Mesenchymal stem cell (in vitro differentiated cells and primary cell): ENCODE data around the gene LZTS2.
A peak's percentile ranks its signal among the peaks of the same experiment; 100 is the strongest.

Experiments
- DNase-seq: peaks from one replicate; pipeline ENCODE4 v3.0.0-alpha.2; 2013
- H2AFZ ChIP-seq: one replicate; pipeline ENCODE4 v1.6.1; 2013; ENCODE audit warnings: low read depth, mild to moderate bottlenecking, control low read depth, inconsistent platforms, low read length, moderate library complexity
- H2AK5ac ChIP-seq: 2 replicates; pipeline ENCODE4 v1.6.1; 2013; ENCODE audit warnings: low read length, moderate library complexity, mild to moderate bottlenecking, inconsistent platforms; ENCODE audit not compliant: severe bottlenecking
- H2BK120ac ChIP-seq: one replicate; pipeline ENCODE4 v1.6.1; 2013; ENCODE audit warnings: low read depth, mild to moderate bottlenecking, inconsistent platforms, low read length, moderate library complexity
- H2BK12ac ChIP-seq, 2 experiments: one replicate each; pipeline ENCODE4 v1.6.1; 2013; ENCODE audit warnings: inconsistent platforms in 2 of 2, low read length in 2 of 2, mild to moderate bottlenecking in 2 of 2, moderate library complexity in 2 of 2, control low read depth in 1 of 2
- H2BK15ac ChIP-seq: one replicate; pipeline ENCODE4 v1.6.1; 2013; ENCODE audit warnings: mild to moderate bottlenecking, low read depth, inconsistent platforms; ENCODE audit not compliant: poor library complexity, severe bottlenecking
- H2BK5ac ChIP-seq: 2 replicates; pipeline ENCODE4 v1.6.1; 2013; ENCODE audit warnings: low read depth, mild to moderate bottlenecking, low read length, control low read depth, inconsistent platforms; ENCODE audit not compliant: poor library complexity, severe bottlenecking
- H3K14ac ChIP-seq, 2 experiments: one replicate each; pipeline ENCODE4 v1.6.1; 2013; ENCODE audit warnings: inconsistent platforms in 2 of 2, low read length in 2 of 2, control low read depth in 1 of 2, mild to moderate bottlenecking in 1 of 2, moderate library complexity in 1 of 2
- H3K18ac ChIP-seq, 2 experiments: one replicate each; pipeline ENCODE4 v1.6.1; 2013; ENCODE audit warnings: inconsistent platforms in 2 of 2, low read length in 2 of 2, control low read depth in 1 of 2, low read depth in 1 of 2, mild to moderate bottlenecking in 1 of 2
- H3K23ac ChIP-seq, 2 experiments: one replicate each; pipeline ENCODE4 v1.6.1; 2013; ENCODE audit warnings: inconsistent platforms in 2 of 2, low read length in 2 of 2, mild to moderate bottlenecking in 2 of 2, moderate library complexity in 2 of 2, control low read depth in 1 of 2
- H3K27ac ChIP-seq: 2 replicates; pipeline ENCODE4 v1.5.1; 2013; ENCODE audit warnings: mild to moderate bottlenecking, moderate library complexity, low read length, control low read depth, inconsistent platforms; ENCODE audit not compliant: poor library complexity, severe bottlenecking
- H3K27me3 ChIP-seq, 2 experiments: 2 replicates each; pipeline versions ENCODE4 v1.6.1 to v1.7.0; 2013; ENCODE audit warnings: low read length in 2 of 2, mild to moderate bottlenecking in 2 of 2, moderate library complexity in 2 of 2, control low read depth in 1 of 2, inconsistent platforms in 1 of 2; ENCODE audit not compliant: control insufficient read depth in 1 of 2, insufficient read depth in 1 of 2
- H3K36me3 ChIP-seq, 2 experiments: 2 replicates each; pipeline versions ENCODE4 v1.6.1 to v1.7.0; 2013; ENCODE audit warnings: low read length in 2 of 2, control low read depth in 1 of 2, inconsistent platforms in 1 of 2, low read depth in 1 of 2, mild to moderate bottlenecking in 1 of 2; ENCODE audit not compliant: insufficient read depth in 2 of 2, control insufficient read depth in 1 of 2
- H3K4ac ChIP-seq, 2 experiments: one replicate each; pipeline ENCODE4 v1.6.1; 2013; ENCODE audit warnings: inconsistent platforms in 2 of 2, low read length in 2 of 2, mild to moderate bottlenecking in 2 of 2, moderate library complexity in 2 of 2, control low read depth in 1 of 2, low read depth in 1 of 2
- H3K4me1 ChIP-seq: 2 replicates; pipeline ENCODE4 v1.6.1; 2013; ENCODE audit warnings: low read depth, low read length, control low read depth; ENCODE audit not compliant: control insufficient read depth, insufficient read depth
- H3K4me2 ChIP-seq: 2 replicates; pipeline ENCODE4 v1.6.1; 2013; ENCODE audit warnings: low read length, mild to moderate bottlenecking, inconsistent platforms; ENCODE audit not compliant: poor library complexity, severe bottlenecking
- H3K4me3 ChIP-seq, 2 experiments: 2 replicates each; pipeline versions ENCODE4 v1.5.1 to v1.7.0; 2013; ENCODE audit warnings: low read length in 2 of 2, mild to moderate bottlenecking in 2 of 2, control low read depth in 1 of 2, low read depth in 1 of 2; ENCODE audit not compliant: insufficient read depth in 1 of 2
- H3K79me1 ChIP-seq: replicated peaks from 2 replicates; pipeline ENCODE4 v1.6.1; 2013; ENCODE audit warnings: mild to moderate bottlenecking, control low read depth, low read length, inconsistent platforms; ENCODE audit not compliant: poor library complexity, severe bottlenecking
- H3K9ac ChIP-seq: 2 replicates; pipeline ENCODE4 v1.7.0; 2013; ENCODE audit warnings: mild to moderate bottlenecking, low read length, moderate library complexity
- H3K9me3 ChIP-seq: 2 replicates; pipeline ENCODE4 v1.7.0; 2013; ENCODE audit warnings: mild to moderate bottlenecking, low read length; ENCODE audit not compliant: control insufficient read depth
- H4K8ac ChIP-seq: one replicate; pipeline ENCODE4 v1.6.1; 2013; ENCODE audit warnings: inconsistent platforms, mild to moderate bottlenecking, low read length, moderate library complexity
- H4K91ac ChIP-seq: one replicate; pipeline ENCODE4 v1.6.1; 2013; ENCODE audit warnings: mild to moderate bottlenecking, low read length, inconsistent platforms
- WGBS: methylation state at CpG from one replicate; pipeline ENCODE4 v1.1.7; 2013; ENCODE audit warnings: mixed read lengths; 5-methylcytosine and 5-hydroxymethylcytosine counted together

The LZTS2 gene

DNA sequence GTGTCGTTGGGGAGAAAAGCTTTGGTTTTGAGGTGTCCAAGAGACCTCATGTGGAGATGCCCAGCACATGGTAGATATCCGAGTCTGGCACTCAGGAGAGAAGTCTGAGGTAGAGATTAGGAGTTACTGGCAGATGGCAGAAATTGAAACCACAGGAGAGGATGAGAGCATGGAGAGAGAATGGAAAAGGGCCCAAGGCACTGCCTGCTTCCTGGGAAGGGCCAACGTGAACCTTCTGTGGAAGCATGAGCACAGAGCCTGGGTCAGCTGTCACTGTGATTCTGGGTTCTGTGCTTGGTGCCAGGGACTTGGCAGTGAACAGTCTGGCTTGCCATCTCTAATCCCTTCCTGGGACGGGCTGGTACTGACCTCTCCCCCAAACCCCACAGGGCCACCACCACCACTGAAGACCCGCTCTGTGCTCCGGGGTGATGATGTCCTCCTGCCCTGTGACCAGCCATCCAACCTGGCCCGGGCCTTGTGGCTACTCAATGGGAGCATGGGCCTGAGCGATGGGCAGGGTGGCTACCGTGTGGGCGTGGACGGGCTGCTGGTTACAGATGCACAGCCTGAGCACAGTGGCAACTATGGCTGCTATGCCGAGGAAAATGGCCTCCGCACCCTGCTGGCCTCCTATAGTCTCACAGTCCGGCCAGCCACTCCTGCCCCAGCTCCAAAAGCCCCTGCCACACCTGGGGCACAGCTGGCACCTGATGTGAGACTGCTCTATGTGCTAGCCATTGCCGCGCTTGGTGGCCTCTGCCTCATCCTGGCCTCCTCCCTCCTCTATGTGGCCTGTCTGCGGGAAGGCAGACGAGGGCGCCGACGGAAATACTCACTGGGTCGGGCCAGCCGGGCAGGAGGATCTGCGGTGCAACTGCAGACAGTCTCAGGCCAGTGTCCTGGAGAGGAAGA lies 16.4 kb upstream of the LZTS2 start:
- H3K23ac ChIP-seq: no peak overlapping the region
- H3K27ac ChIP-seq: no peak overlapping the region
- WGBS: 98% methylated on average over 23 of the region's 24 CpGs
- H3K4me2 ChIP-seq: no peak overlapping the region
- H3K79me1 ChIP-seq: peaks cover 24% of the 10 kb centered on the region
- H3K4me3 ChIP-seq: no peak overlapping the region
- H2AFZ ChIP-seq: no peak overlapping the region
- H3K4me1 ChIP-seq: peaks cover 20% of the 10 kb centered on the region
- H3K9ac ChIP-seq: no peak overlapping the region
- DNase-seq: no peak
- H2BK15ac ChIP-seq: no peak overlapping the region
- H3K4ac ChIP-seq: no peak overlapping the region
- H4K91ac ChIP-seq: no peak overlapping the region
- no peak overlapping the region for H2BK12ac ChIP-seq
- H2BK5ac ChIP-seq: no peak overlapping the region
- H3K36me3 ChIP-seq: peaks cover 50 to 56% of the 10 kb centered on the region in 2 experiments
- no peaks in the 10 kb centered on the region for H3K27me3 ChIP-seq
- H3K18ac ChIP-seq: no peak overlapping the region
- H3K9me3 ChIP-seq: no peaks in the 10 kb centered on the region
- H2BK120ac ChIP-seq: no peak overlapping the region
- H2AK5ac ChIP-seq: no peak overlapping the region
- no peak overlapping the region for H3K14ac ChIP-seq
- no peak overlapping the region for H4K8ac ChIP-seq

DNA sequence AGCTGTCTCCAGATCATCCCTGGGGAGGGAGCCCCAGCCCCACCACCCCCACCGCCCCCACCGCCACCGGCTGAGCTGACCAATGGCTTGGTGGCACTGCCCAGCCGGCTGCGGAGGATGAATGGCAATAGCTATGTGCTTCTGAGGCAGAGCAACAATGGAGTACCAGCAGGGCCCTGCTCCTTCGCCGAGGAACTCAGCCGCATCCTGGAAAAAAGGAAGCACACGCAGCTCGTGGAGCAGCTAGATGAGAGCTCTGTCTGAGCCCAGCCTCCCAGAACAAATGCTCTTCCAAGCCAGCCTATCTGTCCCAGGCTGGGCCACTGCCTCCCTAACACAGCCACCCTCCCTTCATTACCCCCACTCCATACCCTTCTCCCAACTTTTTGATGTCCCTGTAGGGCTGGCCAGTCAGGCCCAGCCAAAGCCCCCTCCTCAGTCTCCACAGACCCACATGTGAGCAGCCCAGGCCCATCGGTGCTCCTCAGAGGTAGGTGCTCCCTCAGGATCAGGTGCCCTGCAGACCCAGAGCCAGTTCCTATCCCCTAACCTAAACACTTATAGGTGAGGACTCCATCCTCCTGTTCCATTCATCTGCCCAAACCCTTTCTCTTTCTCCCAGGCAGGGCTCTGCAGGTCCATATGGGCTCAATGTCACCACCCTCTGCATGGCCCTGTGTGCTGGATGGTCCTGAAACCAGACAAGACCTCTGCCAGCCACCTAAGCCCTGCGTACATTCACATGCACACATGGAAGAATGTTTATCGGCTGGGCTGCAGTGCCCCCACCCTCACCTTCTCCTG lies 15.5 kb upstream of the LZTS2 start:
- peaks cover 24% of the 10 kb centered on the region for H3K4me1 ChIP-seq
- H3K27ac ChIP-seq: no peak overlapping the region
- no peaks in the 10 kb centered on the region for H3K9me3 ChIP-seq
- H4K8ac ChIP-seq: no peak overlapping the region
- H4K91ac ChIP-seq: no peak overlapping the region
- no peak for DNase-seq
- no peak overlapping the region for H3K9ac ChIP-seq
- no peak overlapping the region for H3K23ac ChIP-seq
- no peak overlapping the region for H3K14ac ChIP-seq
- H2BK120ac ChIP-seq: no peak overlapping the region
- H3K27me3 ChIP-seq: no peaks in the 10 kb centered on the region
- no peak overlapping the region for H2AK5ac ChIP-seq
- H2AFZ ChIP-seq: no peak overlapping the region
- no peak overlapping the region for H2BK12ac ChIP-seq
- H3K36me3 ChIP-seq: peaks cover 47 to 56% of the 10 kb centered on the region in 2 experiments
- H3K4me3 ChIP-seq: no peak overlapping the region
- no peak overlapping the region for H3K4me2 ChIP-seq
- no peak overlapping the region for H2BK15ac ChIP-seq
- peaks cover 32% of the 10 kb centered on the region for H3K79me1 ChIP-seq
- 97% methylated on average over 13 of the region's 13 CpGs for WGBS
- H3K4ac ChIP-seq: no peak overlapping the region
- no peak overlapping the region for H3K18ac ChIP-seq
- H2BK5ac ChIP-seq: no peak overlapping the region

DNA sequence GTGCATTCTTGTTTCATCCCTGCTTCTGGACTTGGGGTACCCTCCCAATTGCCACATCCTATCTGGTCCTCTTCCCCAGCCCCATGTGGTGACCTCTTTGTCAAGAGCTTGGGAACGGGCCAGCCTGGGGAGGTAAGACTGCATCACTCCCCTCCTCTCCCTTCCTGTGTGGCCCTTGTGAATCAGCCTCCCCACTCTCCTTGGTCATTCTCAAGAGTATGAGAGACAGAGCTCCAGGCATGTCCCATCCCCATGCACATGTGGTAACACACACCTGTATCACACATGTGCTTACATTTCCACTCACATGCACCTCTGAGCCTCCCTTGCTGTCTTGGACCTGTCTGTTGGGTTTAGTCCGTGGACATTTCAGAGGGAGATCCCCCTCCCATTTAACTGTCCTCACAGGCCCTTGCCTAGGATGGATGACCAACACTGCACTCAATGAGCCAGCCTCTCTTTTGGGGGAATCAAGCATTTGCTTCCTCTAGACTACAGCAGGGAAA lies 14.9 kb upstream of the LZTS2 start:
- no peak overlapping the region for H3K23ac ChIP-seq
- no peak overlapping the region for H4K91ac ChIP-seq
- no peak overlapping the region for H2AFZ ChIP-seq
- no peaks in the 10 kb centered on the region for H3K27me3 ChIP-seq
- H3K4ac ChIP-seq: no peak overlapping the region
- H3K27ac ChIP-seq: no peak overlapping the region
- H2BK12ac ChIP-seq: no peak overlapping the region
- peaks cover 37% of the 10 kb centered on the region for H3K79me1 ChIP-seq
- H3K4me2 ChIP-seq: no peak overlapping the region
- H2AK5ac ChIP-seq: no peak overlapping the region
- peaks cover 52 to 57% of the 10 kb centered on the region in 2 experiments for H3K36me3 ChIP-seq
- H3K9ac ChIP-seq: no peak overlapping the region
- no peak overlapping the region for H3K14ac ChIP-seq
- H2BK15ac ChIP-seq: no peak overlapping the region
- 97% methylated on average over 2 of the region's 2 CpGs for whole genome bisulfite sequencing
- no peaks in the 10 kb centered on the region for H3K9me3 ChIP-seq
- no peak overlapping the region for H4K8ac ChIP-seq
- no peak overlapping the region for H2BK120ac ChIP-seq
- no peak for DNase-seq
- H3K4me1 ChIP-seq: peaks cover 24% of the 10 kb centered on the region
- no peak overlapping the region for H3K4me3 ChIP-seq
- no peak overlapping the region for H2BK5ac ChIP-seq
- no peak overlapping the region for H3K18ac ChIP-seq

DNA sequence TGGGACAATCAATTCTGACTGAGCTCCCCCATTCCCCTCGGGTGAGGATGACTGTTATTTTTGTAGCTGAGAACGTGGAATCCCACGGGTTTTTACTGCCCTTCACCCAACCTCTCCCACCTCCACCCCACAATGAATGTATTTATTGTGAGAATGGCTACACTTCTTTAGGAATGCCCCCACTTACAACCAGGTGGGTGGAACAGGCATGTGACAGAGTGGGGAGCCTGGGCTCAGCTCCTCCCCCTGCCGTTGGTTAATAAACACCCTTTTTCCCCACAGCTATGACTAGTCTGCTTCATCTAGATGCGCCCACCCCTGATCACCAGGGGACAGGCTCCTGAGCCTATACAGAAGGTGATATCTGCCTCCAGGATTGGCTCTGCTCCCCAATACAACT lies 14.3 kb upstream of the LZTS2 start:
- Histone ChIP-seq H3K4me2 (no peak overlapping the region), H3K23ac (no peak overlapping the region), H3K27me3 (no peaks in the 10 kb centered on the region), H2BK5ac (no peak overlapping the region), H3K27ac (no peak overlapping the region), H2BK12ac (no peak overlapping the region), H3K14ac (no peak overlapping the region), H3K4ac (no peak overlapping the region), H3K18ac (no peak overlapping the region), H2AK5ac (no peak overlapping the region), H3K9me3 (no peaks in the 10 kb centered on the region), H3K36me3 (peaks cover 52 to 56% of the 10 kb centered on the region in 2 experiments), H2AFZ (no peak overlapping the region), H4K91ac (no peak overlapping the region), H3K4me3 (no peak overlapping the region), H2BK120ac (no peak overlapping the region), H4K8ac (no peak overlapping the region), H3K4me1 (peaks cover 24% of the 10 kb centered on the region), H3K9ac (peak overlapping the region; percentile 90), H2BK15ac (no peak overlapping the region), H3K79me1 (peaks cover 39% of the 10 kb centered on the region)
- DNase-seq: no peak
- 91% methylated on average over 2 of the region's 5 CpGs for WGBS
